GM04504 (cell line): ENCODE results near the gene CRYGB.
"Not testable (repeated sequence)": the region's sequence is repeated elsewhere in the genome, so short reads cannot be mapped to it uniquely, and the experiment has no call there.

Source experiments
- DNase-seq: peaks from one replicate; pipeline ENCODE4 v3.0.0-alpha.2; 2012; ENCODE audit warnings: low read depth

The CRYGB gene

GRCh38 chr2:208150094-208150493 is 4.1 kb upstream of the CRYGB start:
- DNase-seq, result no peak

DNA sequence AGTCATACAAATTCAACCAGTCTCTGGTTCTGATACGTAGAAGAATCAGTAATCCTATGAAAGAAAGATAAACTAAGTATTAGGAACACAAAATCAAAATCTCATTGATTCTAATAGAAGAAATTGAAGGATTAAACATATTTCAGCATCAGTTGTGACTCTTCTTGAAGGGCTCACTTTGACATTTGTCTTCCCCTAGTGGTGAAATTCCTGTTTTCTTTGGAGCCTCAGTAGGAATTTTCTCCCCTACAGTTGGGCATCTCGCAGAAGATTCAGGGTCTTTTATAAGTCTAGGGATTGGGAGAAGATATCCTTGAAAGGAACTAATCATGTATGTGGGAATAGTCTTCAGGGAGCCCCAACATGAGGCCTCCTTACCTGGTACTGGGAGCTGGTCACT is 2.8 kb upstream of the CRYGB start:
- no peak for DNase-seq

DNA sequence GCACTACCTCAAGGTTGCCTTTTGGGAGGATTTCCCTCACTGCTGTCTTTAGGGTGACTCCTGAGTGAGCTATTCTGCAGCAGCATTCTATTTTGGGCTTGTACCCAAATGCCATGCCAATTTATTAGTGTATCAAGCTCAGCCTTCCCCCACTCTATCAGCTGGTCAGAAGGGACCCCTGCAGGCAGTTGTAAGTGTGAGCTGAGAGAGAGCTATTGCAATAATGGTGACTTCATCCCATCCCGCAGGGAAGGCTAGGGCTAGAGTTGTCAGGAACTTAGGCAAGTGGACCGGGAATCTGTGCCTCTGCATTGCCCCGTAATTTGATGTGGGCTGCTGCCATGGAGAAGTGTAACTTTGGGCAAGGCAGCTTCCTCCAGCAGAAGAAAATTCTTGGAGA is 1.8 kb upstream of the CRYGB start:
- DNase-seq, result no peak

- no peak for DNase-seq
Observed at GRCh38 chr2:208147008-208147407, 1.1 kb upstream of the CRYGB start.

DNA sequence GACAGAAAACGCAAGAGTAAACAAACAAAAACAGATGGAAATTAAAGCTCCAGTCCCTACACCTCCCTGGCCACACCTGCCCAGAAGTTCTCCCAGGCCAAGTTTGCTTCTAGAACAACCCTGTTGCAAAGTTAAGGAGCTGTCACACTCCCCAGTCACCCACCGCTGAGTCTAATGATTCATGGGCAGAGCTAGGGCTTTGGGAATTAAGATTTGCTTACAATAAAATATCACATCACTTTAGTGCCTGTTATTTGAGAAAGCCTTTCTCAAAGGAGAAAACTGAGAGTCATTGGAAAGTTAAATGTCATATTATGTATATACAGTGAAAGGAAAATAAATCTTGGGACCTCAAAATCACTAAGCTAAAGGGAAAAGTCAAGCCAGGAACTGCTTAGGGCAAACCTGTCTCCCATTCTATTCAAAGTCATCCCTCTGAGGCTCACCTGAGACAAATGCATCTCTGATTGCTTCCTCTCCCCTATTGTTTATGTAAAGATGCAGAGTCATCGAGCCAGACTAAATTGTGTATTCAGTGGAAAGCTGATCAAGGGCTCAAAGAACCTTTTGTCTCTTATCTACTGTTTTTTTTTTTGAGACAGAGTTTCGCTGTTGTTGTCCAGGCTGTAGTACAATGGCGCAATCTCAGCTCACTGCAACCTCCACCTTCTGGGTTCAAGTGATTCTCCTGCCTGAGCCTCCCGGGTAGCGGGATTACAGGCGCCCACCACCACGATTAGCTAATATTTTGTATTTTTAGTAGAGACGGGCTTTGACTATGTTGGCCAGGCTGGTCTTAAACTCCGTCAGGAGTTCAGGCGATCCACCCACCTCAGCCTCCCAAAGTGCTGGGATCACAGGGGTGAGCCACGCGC is 2.8 kb downstream of the CRYGB start:
- no peak for DNase-seq

DNA sequence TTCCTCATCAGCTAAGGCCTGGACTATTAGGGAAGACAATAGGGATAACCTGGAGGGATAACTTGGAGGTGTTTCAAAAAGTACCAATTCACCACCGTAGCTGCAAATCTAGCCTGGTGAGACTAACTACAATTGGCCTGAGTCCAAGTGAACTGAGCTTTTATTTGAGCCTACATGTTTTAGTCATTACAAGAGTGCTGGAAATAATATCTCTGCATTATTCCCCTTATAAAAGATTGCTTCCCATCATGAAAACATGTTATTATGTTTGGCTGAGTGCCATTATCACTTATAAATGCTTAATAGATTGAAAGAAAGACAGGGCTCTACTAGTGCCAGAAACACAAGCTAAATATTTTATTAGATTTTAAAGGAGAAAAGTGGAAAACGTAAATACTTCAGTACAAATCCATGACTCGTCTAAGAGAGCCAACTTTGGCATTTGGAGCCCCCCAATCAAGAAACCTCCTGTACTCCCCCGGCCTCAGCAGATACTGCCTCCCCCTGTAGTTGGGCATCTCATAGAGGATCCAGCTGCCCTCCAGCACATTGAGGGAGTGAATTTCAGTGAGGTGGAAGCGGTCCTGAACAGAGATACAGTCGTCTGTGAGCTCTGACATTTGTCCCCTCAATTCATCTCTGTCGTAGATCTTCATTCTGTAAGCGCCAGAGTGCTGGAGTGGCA is 3.6 kb downstream of the CRYGB start:
- peak; percentile 3 for DNase-seq

GRCh38 chr2:208139447-208139846 is 6.5 kb downstream of the CRYGB start:
- DNase-seq, result no peak

GRCh38 chr2:208138334-208138733 is 7.6 kb downstream of the CRYGB start:
- not testable (repeated sequence) for DNase-seq

- no peak for DNase-seq
Observed at GRCh38 chr2:208136716-208137094, 9.3 kb downstream of the CRYGB start.

- no peak for DNase-seq
Observed at GRCh38 chr2:208135794-208136715, 9.9 kb downstream of the CRYGB start.

DNA sequence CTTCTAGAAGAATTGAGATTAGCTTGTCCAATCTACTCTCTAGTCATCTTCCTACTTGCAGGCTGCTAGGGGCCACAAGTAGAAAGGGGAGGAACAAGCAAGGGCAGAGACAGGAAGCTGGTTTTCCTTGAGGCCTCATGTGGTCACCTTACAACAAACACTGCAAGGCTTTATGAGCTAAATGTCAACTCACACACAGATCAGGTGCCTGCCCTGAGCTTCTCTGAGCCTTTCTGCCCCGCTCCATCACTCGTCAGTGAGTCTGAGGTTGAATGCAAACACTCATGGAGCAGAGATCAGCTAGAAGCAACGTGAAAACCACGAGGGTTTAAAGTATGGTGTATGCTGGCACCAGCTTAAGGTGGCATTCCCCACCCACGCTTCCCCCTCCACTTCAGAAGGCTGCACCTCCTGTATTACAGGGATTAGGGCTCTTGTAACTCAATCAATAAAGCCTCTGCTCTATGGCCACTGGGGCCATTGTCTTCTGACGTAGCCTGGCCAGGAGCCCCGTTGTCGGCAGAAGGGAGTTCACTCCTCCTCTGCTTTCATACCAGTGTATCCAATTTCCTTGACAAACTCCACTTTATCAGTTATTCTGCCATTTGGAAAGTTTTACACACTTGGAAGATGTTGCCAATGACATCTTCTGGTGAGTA is 10.9 kb downstream of the CRYGB start:
- no peak for DNase-seq

DNA sequence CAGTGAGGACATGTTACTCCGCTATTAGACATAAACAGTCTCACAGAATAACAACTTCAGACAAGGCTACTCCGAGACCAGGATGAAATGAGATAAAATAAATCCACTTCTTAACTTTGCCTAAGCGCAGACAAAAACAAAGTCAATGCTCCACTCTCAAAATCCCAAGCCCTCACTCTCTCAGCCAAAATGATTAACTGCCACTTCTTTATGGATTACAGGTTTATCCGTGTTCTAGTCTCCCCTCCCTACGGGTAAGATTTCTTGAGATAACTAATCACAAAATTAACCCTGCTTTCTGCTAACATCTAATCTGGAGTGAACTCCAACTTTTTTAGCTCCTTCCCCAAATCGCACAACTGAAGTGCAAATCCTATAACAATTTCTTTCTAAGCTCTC is 15.2 kb downstream of the CRYGB start:
- DNase-seq, result no peak

GRCh38 chr2:208129744-208130711 is 15.9 kb downstream of the CRYGB start, which contains the start of gene CRYGC:
Gene CRYGC (minus strand): TSS chr2:208129828. CDS start chr2:208129792, 36 bp downstream.
- no peak for DNase-seq

DNA sequence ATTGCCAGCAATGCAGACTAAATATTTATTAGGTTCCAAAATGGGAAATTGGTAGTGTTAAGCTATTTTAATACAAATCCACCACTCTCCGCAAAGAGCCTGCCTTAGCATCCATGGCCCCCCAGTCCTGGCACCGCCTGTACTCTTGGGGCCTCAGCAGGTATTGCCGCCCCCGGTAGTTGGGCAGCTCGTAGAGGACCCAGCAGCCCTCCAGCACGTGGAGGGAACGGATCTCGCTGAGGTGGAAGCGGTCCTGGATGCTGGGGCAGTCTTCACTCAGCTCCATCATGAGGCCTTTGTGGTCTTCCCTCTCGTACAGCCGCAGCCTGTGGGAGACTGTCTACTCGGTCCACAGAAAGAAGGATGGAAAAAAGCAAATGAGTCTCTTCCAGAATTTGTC is 17.8 kb downstream of the CRYGB start:
- DNase-seq, result no peak

DNA sequence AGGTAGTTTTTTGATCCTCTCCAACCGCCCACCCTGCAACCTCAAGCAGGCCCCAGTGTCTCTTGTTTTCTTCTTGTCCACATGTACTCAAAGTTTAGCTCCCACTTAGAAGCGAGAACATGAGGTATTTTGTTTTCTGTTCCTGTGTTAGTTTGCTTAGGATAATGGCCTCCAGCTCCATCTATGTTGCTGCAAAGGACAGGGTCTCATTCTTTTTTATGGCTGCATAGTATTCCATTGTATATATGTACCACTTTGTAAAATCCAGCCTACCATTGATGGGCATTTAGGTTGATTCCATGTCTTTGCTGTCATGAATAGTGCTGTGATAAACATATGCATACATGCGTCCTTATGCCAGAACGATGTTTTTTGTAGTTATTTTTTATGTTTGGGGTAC is 18.9 kb downstream of the CRYGB start:
- DNase-seq, result no peak

DNA sequence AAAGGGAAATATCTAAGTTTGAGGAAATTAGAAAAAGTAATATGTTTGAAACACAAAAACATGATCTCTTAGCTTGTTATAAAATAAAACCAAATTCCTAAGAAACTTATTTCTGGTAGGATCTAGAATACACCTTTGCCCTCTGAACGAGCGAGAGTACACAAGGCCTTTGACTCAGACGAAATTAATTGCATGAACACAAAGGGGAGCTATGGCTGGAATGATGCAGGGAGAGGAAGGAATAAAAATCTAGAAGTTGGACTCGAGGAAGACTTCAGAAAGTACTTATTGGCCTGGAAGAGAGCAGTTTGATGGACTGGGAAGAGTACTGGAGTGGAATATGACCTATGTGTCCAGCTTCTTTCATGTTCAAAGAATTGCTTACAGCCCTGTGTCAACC is 20.7 kb downstream of the CRYGB start:
- no peak for DNase-seq

DNA sequence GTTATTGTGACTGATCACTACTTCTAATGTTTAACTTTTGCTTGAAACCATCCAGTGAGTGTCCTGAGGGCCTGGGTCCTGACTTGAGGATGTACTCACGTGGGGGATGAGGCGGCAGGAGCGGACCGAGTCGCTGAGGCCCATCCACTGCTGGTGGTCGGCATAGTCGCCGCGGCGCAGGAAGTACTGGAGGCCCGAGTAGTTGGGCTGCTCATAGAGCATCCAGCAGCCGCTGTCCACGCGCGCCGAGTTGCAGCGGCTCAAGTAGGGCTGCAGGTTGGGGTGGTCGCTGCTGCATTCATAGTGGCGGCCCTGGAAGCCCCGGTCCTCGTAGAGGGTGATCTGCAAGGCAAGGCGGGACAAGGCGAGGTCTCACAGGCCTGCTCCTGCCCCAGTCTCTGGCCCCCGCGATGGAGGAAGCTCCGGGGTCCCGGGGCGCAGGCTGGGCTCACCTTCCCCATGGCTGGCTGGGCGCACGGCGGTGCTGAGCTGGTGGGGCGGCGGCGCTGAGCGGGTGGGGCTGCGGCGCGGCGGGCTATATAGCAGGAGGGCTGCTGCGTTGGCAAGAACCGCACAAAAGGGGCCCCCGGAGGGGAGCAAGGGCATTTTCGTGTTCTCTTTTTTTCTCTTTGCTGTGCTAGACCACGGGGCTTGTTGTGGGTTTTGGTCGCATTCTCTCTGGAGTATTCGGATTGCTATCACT is 21.8 kb downstream of the CRYGB start, which contains the start of gene CRYGD:
CRYGD (minus strand) TSS at position 512 of the 703 bp plus-strand sequence; CDS start at position 461, 51 bp downstream.
- DNase-seq, result not testable (repeated sequence)

DNA sequence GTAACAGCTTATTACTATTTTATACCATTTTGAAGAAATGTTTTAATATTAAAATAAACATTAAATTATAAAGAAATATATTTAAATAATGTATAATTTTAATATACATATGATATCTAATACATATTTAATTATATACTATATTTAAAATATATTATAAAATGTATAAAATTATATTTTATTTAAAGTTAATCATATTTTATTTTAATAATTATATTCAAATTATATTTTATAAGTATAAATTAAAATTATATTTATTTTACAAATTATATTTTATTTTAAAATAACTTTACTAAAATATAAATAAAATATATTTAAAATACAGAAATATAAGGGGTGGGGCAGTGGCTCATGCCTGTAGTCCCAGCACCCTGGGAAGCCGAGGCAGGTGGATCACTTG is 23.7 kb downstream of the CRYGB start:
- DNase-seq, result no peak

- DNase-seq, result no peak
Observed at GRCh38 chr2:208118918-208119317, 27.0 kb downstream of the CRYGB start.

DNA sequence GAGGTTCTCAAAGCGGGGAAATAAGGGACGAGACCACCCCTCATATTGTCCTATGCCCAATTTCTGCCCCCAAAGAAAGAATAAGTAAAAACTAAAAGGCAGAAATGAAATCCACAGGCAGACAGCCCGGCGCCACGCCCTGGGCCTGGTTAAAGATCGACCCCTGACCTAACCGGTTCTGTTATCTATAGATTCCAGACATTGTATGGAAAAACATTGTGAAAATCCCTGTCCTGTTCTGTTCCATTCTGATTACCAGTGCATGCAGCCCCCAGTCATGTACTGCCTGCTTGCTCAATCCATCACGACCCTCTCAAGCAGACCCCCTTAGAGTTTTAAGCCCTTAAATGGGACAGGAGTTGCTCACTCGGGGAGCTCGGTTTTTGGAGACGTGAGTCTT is 28.6 kb downstream of the CRYGB start:
- DNase-seq, result not testable (repeated sequence)
